Progenitor cell of endocrine pancreas (in vitro differentiated cells): ENCODE results near the gene NUDT6. TPM values are rescaled to one million over a fixed set of nuclear protein-coding genes. Genes with fewer than 3 reads are reported as not detected.

ENCODE experiments used
- DNase-seq: peaks from one replicate; pipeline ENCODE4 v3.0.0; 2021; ENCODE audit warnings: low spot score; ENCODE audit not compliant: unreplicated experiment
- H3K27ac Mint-ChIP-seq: 2 replicates; pipeline ENCODE4 v1.8.0; 2021; ENCODE audit warnings: mild to moderate bottlenecking, moderate library complexity, mixed read lengths
- H3K27me3 Mint-ChIP-seq: 2 replicates; pipeline ENCODE4 v1.8.0; 2021; ENCODE audit warnings: mixed read lengths
- H3K36me3 Mint-ChIP-seq: 2 replicates; pipeline ENCODE4 v1.8.0; 2022; ENCODE audit warnings: mixed read lengths; ENCODE audit not compliant: insufficient read depth
- H3K4me1 Mint-ChIP-seq: 2 replicates; pipeline ENCODE4 v1.8.0; 2021; ENCODE audit warnings: low read depth, mixed read lengths
- H3K4me3 Mint-ChIP-seq: 2 replicates; pipeline ENCODE4 v1.8.0; 2021; ENCODE audit warnings: low read depth, mild to moderate bottlenecking, moderate library complexity, mixed read lengths
- H3K9me3 Mint-ChIP-seq: 2 replicates; pipeline ENCODE4 v1.8.0; 2021; ENCODE audit warnings: low read depth, mixed read lengths
- CTCF ChIP-seq: fragments of 200-600 bp; sonication (generic); IDR thresholded peaks from one replicate; pipeline ENCODE4 v1.5.0; 2021; ENCODE audit warnings: antibody characterized with exemption, mild to moderate bottlenecking; ENCODE audit not compliant: unreplicated experiment
- total RNA-seq: library from RNA; stranded (reverse); gene quantifications from 2 replicates; pipeline ENCODE4 v1.2.1, GENCODE V29; 2021

The NUDT6 gene
- total RNA-seq, 1 donor from 2014 or later: 8.6 TPM

- Mint-ChIP-seq H3K4me3 (no peak overlapping the region), H3K27ac (no peak overlapping the region), H3K27me3 (no peaks in the 10 kb centered on the region), H3K9me3 (no peaks in the 10 kb centered on the region), H3K36me3 (no peaks in the 10 kb centered on the region), H3K4me1 (no peaks in the 10 kb centered on the region)
- DNase-seq: no peak
- no peak for TF ChIP-seq CTCF
These were observed 14.2 kb downstream of the NUDT6 start for GRCh38 chr4:122908223-122908622.

DNA sequence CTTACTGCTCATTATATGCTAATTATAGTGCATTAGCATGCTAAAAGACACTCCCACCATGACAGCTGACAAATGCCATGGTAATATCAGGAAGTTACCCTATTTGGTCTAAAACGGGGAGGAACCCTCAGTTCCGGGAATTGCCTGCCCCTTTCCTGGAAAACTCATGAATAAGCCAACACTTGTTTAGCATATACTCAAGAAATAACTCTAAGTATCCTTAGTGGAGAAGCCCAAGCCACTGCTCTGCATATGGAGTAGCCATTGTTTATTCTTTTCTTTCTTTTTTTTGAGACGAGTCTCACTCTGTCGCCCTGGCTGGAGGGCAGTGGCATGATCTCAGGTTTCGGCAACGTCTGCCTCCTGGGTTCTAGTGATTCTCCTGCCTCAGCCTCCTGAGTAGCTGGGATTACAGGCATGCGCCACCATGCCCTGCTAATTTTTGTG, 15.5 kb downstream of the NUDT6 start:
- Mint-ChIP-seq H3K9me3 (no peaks in the 10 kb centered on the region), H3K27ac (no peak overlapping the region)

GRCh38 chr4:122903766-122904288, 18.6 kb downstream of the NUDT6 start:
- Mint-ChIP-seq H3K9me3 (peaks cover 7% of the 10 kb centered on the region), H3K36me3 (peaks cover 6% of the 10 kb centered on the region), H3K27ac (no peak overlapping the region), H3K4me1 (no peaks in the 10 kb centered on the region), H3K27me3 (no peaks in the 10 kb centered on the region), H3K4me3 (no peak overlapping the region)
- DNase-seq: no peak
- TF ChIP-seq CTCF: no peak

More for the DNA sequence above, 15.5 kb downstream of the NUDT6 start:
- Mint-ChIP-seq H3K36me3 (no peaks in the 10 kb centered on the region), H3K4me3 (no peak overlapping the region), H3K4me1 (no peaks in the 10 kb centered on the region), H3K27me3 (no peaks in the 10 kb centered on the region)
- no peak for TF ChIP-seq CTCF
- no peak for DNase-seq

DNA sequence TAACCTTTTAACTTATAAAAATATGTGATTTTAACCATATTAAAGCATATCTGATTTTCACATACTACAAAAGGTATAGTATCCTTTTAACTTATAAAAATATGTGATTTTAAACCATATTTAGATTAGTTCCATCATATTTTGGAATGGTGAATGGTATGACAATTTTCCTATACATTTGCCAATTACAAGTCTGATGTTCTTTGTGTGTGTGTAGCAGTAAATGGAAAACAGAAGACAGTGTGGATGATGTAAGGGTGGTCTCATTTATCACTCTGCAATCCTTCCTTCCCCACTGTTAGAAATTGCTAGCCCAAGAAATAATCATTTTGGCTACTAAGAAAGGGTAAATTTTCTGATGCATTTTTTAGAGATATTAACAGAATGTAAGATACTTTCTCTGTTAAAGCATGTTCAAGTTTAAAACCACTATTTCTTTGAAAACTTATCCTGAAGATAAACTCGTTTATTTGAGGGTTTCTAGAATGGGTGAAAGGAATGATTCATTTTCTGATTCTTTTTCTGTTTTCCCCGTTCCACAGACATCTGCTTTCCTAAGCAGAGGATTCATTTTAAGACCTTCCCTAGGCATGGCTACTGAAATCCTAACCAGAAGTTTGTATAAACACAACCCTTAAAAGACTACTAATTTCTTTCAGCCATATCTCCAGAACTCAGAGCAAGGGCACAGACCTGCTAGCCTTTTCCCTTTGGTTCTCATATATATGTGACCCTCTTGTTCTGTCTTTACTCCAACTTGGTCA, 21.0 kb downstream of the NUDT6 start:
- no peak for TF ChIP-seq CTCF
- H3K4me3 Mint-ChIP-seq: no peak overlapping the region
- H3K27ac Mint-ChIP-seq: no peak overlapping the region
- DNase-seq: no peak
- H3K36me3 Mint-ChIP-seq: peaks cover 8% of the 10 kb centered on the region
- peaks cover 7% of the 10 kb centered on the region for H3K9me3 Mint-ChIP-seq
- no peaks in the 10 kb centered on the region for H3K27me3 Mint-ChIP-seq
- H3K4me1 Mint-ChIP-seq: no peaks in the 10 kb centered on the region

GRCh38 chr4:122900314-122900713, 22.1 kb downstream of the NUDT6 start:
- Mint-ChIP-seq H3K4me3 (no peak overlapping the region), H3K36me3 (peaks cover 8% of the 10 kb centered on the region), H3K9me3 (peaks cover 7% of the 10 kb centered on the region), H3K27ac (no peak overlapping the region), H3K27me3 (no peaks in the 10 kb centered on the region), H3K4me1 (no peaks in the 10 kb centered on the region)
- TF ChIP-seq CTCF: no peak
- no peak for DNase-seq
